CD14-positive monocyte (primary cell): ENCODE results near the gene CACNA1G. TPM values are rescaled to one million over a fixed set of nuclear protein-coding genes. Genes with fewer than 3 reads are reported as not detected.
A peak's percentile ranks its signal among the peaks of the same experiment; 100 is the strongest.

Experiments
- DNase-seq, 3 donors: peaks; one replicate each; pipeline ENCODE4 v3.0.0-alpha.2; 2011 to 2022
- H2AFZ ChIP-seq: 2 replicates; pipeline ENCODE4 v1.6.0; 2012; ENCODE audit warnings: mild to moderate bottlenecking, low read depth, low read length, inconsistent platforms; ENCODE audit not compliant: insufficient read depth, poor library complexity, severe bottlenecking
- H3K27ac ChIP-seq, 2 donors: 1 replicate in 1 of 2; 2 replicates in 1 of 2; pipeline ENCODE4 v1.5.1; 2012 to 2013; ENCODE audit warnings: low read length in 2 of 2, control low read depth in 1 of 2, inconsistent platforms in 1 of 2, low read depth in 1 of 2, mild to moderate bottlenecking in 1 of 2
- H3K27me3 ChIP-seq, 2 donors: one replicate each; pipeline versions ENCODE4 v1.6.0 to v1.6.1; 2011 to 2013; ENCODE audit warnings: low read length in 2 of 2; ENCODE audit not compliant: control insufficient read depth in 2 of 2, insufficient read depth in 2 of 2
- H3K36me3 ChIP-seq, 2 donors: replicated peaks in 1 of 2; 1 replicate in 1 of 2; 2 replicates in 1 of 2; pipeline versions ENCODE4 v1.5.1 to v1.6.1; 2012 to 2013; ENCODE audit warnings: low read length in 2 of 2, control low read depth in 1 of 2, inconsistent platforms in 1 of 2, mild to moderate bottlenecking in 1 of 2; ENCODE audit not compliant: insufficient read depth in 2 of 2, control insufficient read depth in 1 of 2
- H3K4me1 ChIP-seq, 2 donors: 1 replicate in 1 of 2; 2 replicates in 1 of 2; pipeline versions ENCODE4 v1.5.1 to v1.6.1; 2012 to 2013; ENCODE audit warnings: low read length in 2 of 2, control low read depth in 1 of 2, inconsistent platforms in 1 of 2, mild to moderate bottlenecking in 1 of 2, moderate library complexity in 1 of 2; ENCODE audit not compliant: insufficient read depth in 2 of 2, control insufficient read depth in 1 of 2
- H3K4me2 ChIP-seq: replicated peaks from 2 replicates; pipeline ENCODE3; 2012; ENCODE audit warnings: low read length, moderate library complexity, mild to moderate bottlenecking; ENCODE audit not compliant: poor library complexity, severe bottlenecking; ENCODE audit errors: extremely low read depth
- H3K4me3 ChIP-seq, 3 experiments: fragments of 200-600 bp in 1 of 3; sonication (generic) in 1 of 3; replicated peaks in 1 of 3; 1 replicate in 2 of 3; 2 replicates in 1 of 3; pipeline ENCODE4 v1.5.1; 2011 to 2013; ENCODE audit warnings: low read length in 3 of 3, mild to moderate bottlenecking in 3 of 3, control low read depth in 2 of 3, low read depth in 2 of 3, inconsistent platforms in 1 of 3, moderate library complexity in 1 of 3
- H3K79me2 ChIP-seq: 2 replicates; pipeline ENCODE4 v1.6.0; 2012; ENCODE audit warnings: mild to moderate bottlenecking, control low read depth, inconsistent platforms, low read length, moderate library complexity; ENCODE audit not compliant: insufficient read depth
- H3K9ac ChIP-seq: 2 replicates; pipeline ENCODE4 v1.6.0; 2017; ENCODE audit warnings: low read length, mild to moderate bottlenecking; ENCODE audit not compliant: insufficient read depth, poor library complexity, severe bottlenecking
- H3K9me3 ChIP-seq, 2 donors: replicated peaks in 1 of 2; 1 replicate in 1 of 2; 2 replicates in 1 of 2; pipeline versions ENCODE4 v1.5.1 to v1.6.1; 2012 to 2013; ENCODE audit warnings: low read length in 2 of 2, control low read depth in 1 of 2; ENCODE audit not compliant: control insufficient read depth in 1 of 2, insufficient read depth in 1 of 2
- H4K20me1 ChIP-seq: 2 replicates; pipeline ENCODE4 v1.6.0; 2012; ENCODE audit warnings: mild to moderate bottlenecking, low read length, control low read depth, moderate library complexity; ENCODE audit not compliant: insufficient read depth
- H3K27ac Mint-ChIP-seq, 7 donors: one replicate each; pipeline ENCODE4 v1.8.0; 2020; ENCODE audit warnings: mild to moderate bottlenecking in 7 of 7, mixed read lengths in 7 of 7, moderate library complexity in 6 of 7, inconsistent platforms in 2 of 7
- H3K27me3 Mint-ChIP-seq, 3 donors: one replicate each; pipeline ENCODE4 v1.8.0; 2021 to 2022; ENCODE audit warnings: low read depth in 3 of 3, mild to moderate bottlenecking in 3 of 3, mixed read lengths in 3 of 3, moderate library complexity in 3 of 3, inconsistent platforms in 1 of 3
- H3K36me3 Mint-ChIP-seq, 2 donors: one replicate each; pipeline ENCODE4 v1.8.0; 2020; ENCODE audit warnings: mixed read lengths in 2 of 2, inconsistent platforms in 1 of 2, mild to moderate bottlenecking in 1 of 2
- H3K4me1 Mint-ChIP-seq: one replicate; pipeline ENCODE4 v1.8.0; 2020; ENCODE audit warnings: mild to moderate bottlenecking, mixed read lengths
- H3K4me3 Mint-ChIP-seq, 2 donors: one replicate each; pipeline ENCODE4 v1.8.0; 2020; ENCODE audit warnings: mild to moderate bottlenecking in 2 of 2, mixed read lengths in 2 of 2, moderate library complexity in 1 of 2
- H3K9me3 Mint-ChIP-seq, 7 donors: one replicate each; pipeline ENCODE4 v1.8.0; 2020 to 2022; ENCODE audit warnings: mixed read lengths in 7 of 7, mild to moderate bottlenecking in 6 of 7, moderate library complexity in 6 of 7, inconsistent platforms in 2 of 7
- CTCF ChIP-seq: fragments of 200-600 bp; IDR thresholded peaks from one replicate; pipeline ENCODE4 v1.8.0; 2022; ENCODE audit warnings: antibody characterized with exemption, mild to moderate bottlenecking
- WGBS: methylation state at CpG from one replicate; pipeline ENCODE4 v1.1.5; 2013; ENCODE audit warnings: missing lambda C conversion rate; ENCODE audit not compliant: insufficient coverage; 5-methylcytosine and 5-hydroxymethylcytosine counted together
- intact Hi-C, 2 donors: fragments of 100-400 bp; cut with micrococcal nuclease; formaldehyde crosslinking; loops; one replicate each; pipeline versions ENCODE4 v1.15.0 to v1.15.1; 2023
- polyA plus RNA-seq, 3 donors: library from polyadenylated mRNA; depleted of rRNA in 1 of 3; unstranded in 2 of 3; stranded (reverse) in 1 of 3; fragments of 300-500 nt in 2 of 3; fragments of >200 nt in 1 of 3; fragmentation: Illumina TruSeq in 2 of 3; gene quantifications; 1 replicate in 2 of 3; 2 replicates in 1 of 3; pipeline ENCODE4 v1.2.3, GENCODE V29; 2012 to 2021

CACNA1G gene
- polyA plus RNA-seq, 3 donors = 0.03 TPM; not detected in 2

- Histone ChIP-seq H3K4me1 (peaks cover 16 to 35% of the 10 kb centered on the region in 2 donors), H4K20me1 (no peaks in the 10 kb centered on the region), H3K27me3 (peaks cover 1 to 56% of the 10 kb centered on the region in 2 donors), H2AFZ (no peak overlapping the region), H3K27ac (no peak overlapping the region), H3K4me3 (no peak overlapping the region), H3K9ac (no peak overlapping the region), H3K36me3 (no peaks in the 10 kb centered on the region), H3K79me2 (no peaks in the 10 kb centered on the region), H3K4me2 (no peak overlapping the region), H3K9me3 (no peaks in the 10 kb centered on the region)
- Mint-ChIP-seq H3K4me1 (peaks cover 27% of the 10 kb centered on the region), H3K4me3 (peak overlapping the region in 1 of 2 donors; percentile 55), H3K27me3 (peaks cover 65 to 87% (median 70%) of the 10 kb centered on the region in 3 donors), H3K36me3 (peaks cover 0 to 2% of the 10 kb centered on the region in 2 donors), H3K9me3 (peaks cover 0 to 11% (median 0%) of the 10 kb centered on the region in 7 donors), H3K27ac (no peak overlapping the region)
- peak; percentile 90 for TF ChIP-seq CTCF
- WGBS = 47% methylated on average over 7 of the region's 7 CpGs
- DNase-seq = peak in 2 of 3 donors; percentile 39
- intact Hi-C loops = no loop called here
Measured at GRCh38 chr17:50630524-50631194, 70.1 kb downstream of the CACNA1G start.

- no peaks in the 10 kb centered on the region for H3K79me2 ChIP-seq
- H3K36me3 ChIP-seq = no peaks in the 10 kb centered on the region
- no peak for DNase-seq
- H3K4me1 ChIP-seq = peaks cover 16 to 36% of the 10 kb centered on the region in 2 donors
- peaks cover 70 to 91% (median 74%) of the 10 kb centered on the region in 3 donors for H3K27me3 Mint-ChIP-seq
- H3K27ac Mint-ChIP-seq = no peak overlapping the region
- no peaks in the 10 kb centered on the region for H3K9me3 ChIP-seq
- H3K4me2 ChIP-seq = no peak overlapping the region
- no peak overlapping the region for H3K4me3 ChIP-seq
- intact Hi-C loops = no loop called here
- H3K27ac ChIP-seq = no peak overlapping the region
- H2AFZ ChIP-seq = no peak overlapping the region
- no peaks in the 10 kb centered on the region for H4K20me1 ChIP-seq
- H3K4me1 Mint-ChIP-seq = peaks cover 33% of the 10 kb centered on the region
- 46% methylated on average over 2 of the region's 11 CpGs for WGBS
- peaks cover 2 to 63% of the 10 kb centered on the region in 2 donors for H3K27me3 ChIP-seq
- H3K36me3 Mint-ChIP-seq = peaks cover 0 to 8% of the 10 kb centered on the region in 2 donors
- no peak for TF ChIP-seq CTCF
- no peak overlapping the region for H3K9ac ChIP-seq
- H3K9me3 Mint-ChIP-seq = peaks cover 0 to 11% (median 0%) of the 10 kb centered on the region in 7 donors
- peak overlapping the region in 1 of 2 donors; percentile 74 for H3K4me3 Mint-ChIP-seq
Measured at GRCh38 chr17:50631195-50631907, 70.8 kb downstream of the CACNA1G start.
